Measurements from ENCODE around the gene ADGRL1. TPM values are rescaled to one million over a fixed set of nuclear protein-coding genes. Genes with fewer than 3 reads are reported as not detected.

Gene ADGRL1
- total and polyA plus RNA-seq, 10 of the 15 experiments (the other 5 are each of a cell fraction or from before 2014, with no cell fraction given): 0.05 to 4.8 (median 0.71) TPM

DNA sequence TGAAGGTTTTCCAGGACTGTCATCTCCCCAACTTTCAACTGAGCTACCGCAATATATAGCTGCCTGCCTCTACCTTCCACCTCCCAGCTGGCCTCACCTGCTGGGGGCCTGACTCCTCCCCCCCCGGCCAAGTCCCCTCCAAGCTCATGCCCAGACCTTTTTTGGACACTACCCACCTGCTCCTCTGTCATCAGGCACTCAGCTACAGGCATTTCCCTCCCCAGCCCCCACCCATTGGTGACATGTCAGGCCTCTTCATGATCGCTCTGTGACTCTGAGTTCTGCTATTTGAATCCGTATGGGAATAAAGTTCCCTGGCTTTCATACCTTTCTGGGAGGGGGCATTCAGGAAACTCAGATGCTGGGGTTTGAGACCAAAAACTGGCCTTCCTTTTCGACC is 90.2 kb downstream of the ADGRL1 start:
- ChIA-PET POLR2A (interaction anchor here (0.5 to 2.0 kb wide), 5 partner anchors 19 to 266 kb away, joined by 3 to 7 read pairs (median 3); partner anchors contain the start of genes ADGRE5 and ASF1B), RAD21 (ENCODE audit: unreplicated experiment) (interaction anchor here (1.0 to 3.0 kb wide), 5 partner anchors 20 to 236 kb away, joined by 4 to 14 read pairs (median 8); partner anchors contain the start of gene ASF1B), CTCF (interaction anchor here (0.9 to 5.3 kb wide), 16 partner anchors 13 to 316 kb away, joined by 3 to 38 read pairs (median 7); partner anchors contain the start of genes ASF1B, C19orf67, MISP3 and PKN1), SMC1A (ENCODE audit: uncharacterized antibody, unreplicated experiment) (interaction anchor here (0.7 to 3.0 kb wide), 8 partner anchors 12 to 248 kb away, joined by 3 to 14 read pairs (median 5); partner anchors contain the start of genes ASF1B and MISP3)
- DNase-seq (ENCODE audit: low read depth, low spot score) (no peak), ATAC-seq (no peak), FAIRE-seq (no peak)
- Histone ChIP-seq H3K4me1 (ENCODE audit: control insufficient read depth, insufficient read depth, low read length) (peaks cover 16% of the 10 kb centered on the region), H3K4me2 (ENCODE audit: control insufficient read depth, insufficient read depth) (peak overlapping the region; percentile 10; the same call in 1 of the 2 replicates), H4K20me1 (ENCODE audit: control insufficient read depth, insufficient read depth) (no peaks in the 10 kb centered on the region), H2AFZ (ENCODE audit: control insufficient read depth, low read depth, low read length) (no peak overlapping the region), H3K4me3 (no peak overlapping the region), H3K27me3 (replicated peaks in 1 of 2; ENCODE audit: control insufficient read depth in 2 of 2, insufficient read depth in 2 of 2, low read length in 1 of 2) (no peaks in the 10 kb centered on the region), H3K36me3 (ENCODE audit: control insufficient read depth in 2 of 2, insufficient read depth in 2 of 2, low read length in 1 of 2) (peaks cover 0 to 2% of the 10 kb centered on the region in 2 experiments; a peak in 1 of 4 replicates), H3K9me3 (replicated peaks; ENCODE audit: control insufficient read depth, insufficient read depth, low read length) (no peaks in the 10 kb centered on the region), H3K79me2 (ENCODE audit: control insufficient read depth, insufficient read depth, low read length) (peaks cover 8% of the 10 kb centered on the region), H3K9ac (ENCODE audit: control insufficient read depth, insufficient read depth, low read length) (no peak overlapping the region), H3K27ac (ENCODE audit: control insufficient read depth, insufficient read depth) (no peak overlapping the region)
- intact Hi-C loops (cut with micrococcal nuclease; ENCODE audit: unreplicated experiment): loop anchor here (5.0 kb wide), 1 partner anchor 33 kb away; no protein-coding TSS in a partner anchor
- TSS peak; percentile 67 for BruUV-seq (replicated peaks)
- 69% methylated on average over 5 of the region's 5 CpGs for WGBS (ENCODE audit: insufficient coverage, insufficient replicate concordance, low lambda C conversion rate, missing lambda C conversion rate)
- in situ Hi-C loops (cut with MboI): no loop called here
- TF ChIP-seq NKRF (conservative IDR thresholded peaks at IDR 0.05) (no peak), IRF3 (IDR thresholded peaks at IDR 0.05) (no peak), EP300 (IDR thresholded peaks at IDR 0.05; ENCODE audit: borderline replicate concordance in 1 of 2, control insufficient read depth in 1 of 2, low read depth in 2 of 2, low read length in 2 of 2) (no peak), SMC3 (IDR thresholded peaks at IDR 0.05; ENCODE audit: borderline replicate concordance, low read length) (no peak), CBX3 (IDR thresholded peaks at IDR 0.05; ENCODE audit: borderline replicate concordance, low read depth) (no peak), SIX5 (IDR thresholded peaks at IDR 0.05; ENCODE audit: low read depth, low read length, severe bottlenecking) (no peak), ETV6 (conservative IDR thresholded peaks at IDR 0.05 in 1 of 2, IDR thresholded peaks at IDR 0.05 in 1 of 2; ENCODE audit: borderline replicate concordance in 1 of 2, low read depth in 1 of 2) (no peak), CEBPZ (IDR thresholded peaks at IDR 0.05; ENCODE audit: low read depth, low read length) (no peak), STAT3 (IDR thresholded peaks at IDR 0.05; ENCODE audit: low read depth, low read length) (no peak)
- TF ChIP-seq, protein P1, sequence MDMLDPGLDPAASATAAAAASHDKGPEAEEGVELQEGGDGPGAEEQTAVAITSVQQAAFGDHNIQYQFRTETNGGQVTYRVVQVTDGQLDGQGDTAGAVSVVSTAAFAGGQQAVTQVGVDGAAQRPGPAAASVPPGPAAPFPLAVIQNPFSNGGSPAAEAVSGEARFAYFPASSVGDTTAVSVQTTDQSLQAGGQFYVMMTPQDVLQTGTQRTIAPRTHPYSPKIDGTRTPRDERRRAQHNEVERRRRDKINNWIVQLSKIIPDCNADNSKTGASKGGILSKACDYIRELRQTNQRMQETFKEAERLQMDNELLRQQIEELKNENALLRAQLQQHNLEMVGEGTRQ (IDR thresholded peaks at IDR 0.05; ENCODE audit: borderline replicate concordance, low read depth, low read length): no peak
- TF ChIP-seq, protein P2, sequence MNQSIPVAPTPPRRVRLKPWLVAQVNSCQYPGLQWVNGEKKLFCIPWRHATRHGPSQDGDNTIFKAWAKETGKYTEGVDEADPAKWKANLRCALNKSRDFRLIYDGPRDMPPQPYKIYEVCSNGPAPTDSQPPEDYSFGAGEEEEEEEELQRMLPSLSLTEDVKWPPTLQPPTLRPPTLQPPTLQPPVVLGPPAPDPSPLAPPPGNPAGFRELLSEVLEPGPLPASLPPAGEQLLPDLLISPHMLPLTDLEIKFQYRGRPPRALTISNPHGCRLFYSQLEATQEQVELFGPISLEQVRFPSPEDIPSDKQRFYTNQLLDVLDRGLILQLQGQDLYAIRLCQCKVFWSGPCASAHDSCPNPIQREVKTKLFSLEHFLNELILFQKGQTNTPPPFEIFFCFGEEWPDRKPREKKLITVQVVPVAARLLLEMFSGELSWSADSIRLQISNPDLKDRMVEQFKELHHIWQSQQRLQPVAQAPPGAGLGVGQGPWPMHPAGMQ (IDR thresholded peaks at IDR 0.05; ENCODE audit: borderline replicate concordance): no peak

Data from GM12878 (cell line).